ENCODE data around the gene TFAP2C. TPM values are rescaled to one million over a fixed set of nuclear protein-coding genes. Genes with fewer than 3 reads are reported as not detected.

The TFAP2C gene
- total and polyA plus RNA-seq, 10 of the 15 experiments (the other 5 are each of a cell fraction or from before 2014, with no cell fraction given), result 0.49 TPM; not detected in 9

- intact Hi-C loops (cut with micrococcal nuclease; ENCODE audit: unreplicated experiment) (no loop called here), in situ Hi-C loops (cut with MboI) (no loop called here)
- no peaks in the 10 kb centered on the region for H3K4me1 ChIP-seq (ENCODE audit: control insufficient read depth, insufficient read depth, low read length)
- no peak for DNase-seq (ENCODE audit: low read depth, low spot score)
- ATAC-seq, result no peak
- 57% methylated on average over 9 of the region's 9 CpGs for WGBS (ENCODE audit: insufficient coverage, insufficient replicate concordance, low lambda C conversion rate, missing lambda C conversion rate)
- no peaks in the 10 kb centered on the region for H3K9me3 ChIP-seq (replicated peaks; ENCODE audit: control insufficient read depth, insufficient read depth, low read length)
- H3K36me3 ChIP-seq (ENCODE audit: control insufficient read depth in 2 of 2, insufficient read depth in 2 of 2, low read length in 1 of 2), result no peaks in the 10 kb centered on the region
- ChIA-PET SMC1A (ENCODE audit: uncharacterized antibody, unreplicated experiment) (no interaction called here), RAD21 (ENCODE audit: unreplicated experiment) (no interaction called here), CTCF (no interaction called here), POLR2A (no interaction called here)
- no TSS peak for BruUV-seq (replicated peaks)
- FAIRE-seq, result no peak
- H3K4me2 ChIP-seq (ENCODE audit: control insufficient read depth, insufficient read depth), result no peak overlapping the region
- TF ChIP-seq STAT3 (IDR thresholded peaks at IDR 0.05; ENCODE audit: low read depth, low read length) (no peak), SRF (IDR thresholded peaks at IDR 0.05; ENCODE audit: low read depth in 2 of 2, low read length in 2 of 2) (no peak), IKZF2 (IDR thresholded peaks at IDR 0.05) (no peak), RAD51 (IDR thresholded peaks at IDR 0.05) (no peak), SMAD5 (IDR thresholded peaks at IDR 0.05; ENCODE audit: low read depth) (no peak), SUZ12 (IDR thresholded peaks at IDR 0.05; ENCODE audit: unreplicated experiment) (no peak), NR2C1 (IDR thresholded peaks at IDR 0.05) (no peak), JUND (IDR thresholded peaks at IDR 0.05; ENCODE audit: low read depth, low read length) (no peak), BRCA1 (IDR thresholded peaks at IDR 0.05; ENCODE audit: low read depth, low read length) (no peak), NFYA (IDR thresholded peaks at IDR 0.05; ENCODE audit: borderline replicate concordance, low read depth, low read length) (no peak), FOS (IDR thresholded peaks at IDR 0.05; ENCODE audit: borderline replicate concordance, extremely low read depth, insufficient read length) (no peak), BMI1 (IDR thresholded peaks at IDR 0.05; ENCODE audit: borderline replicate concordance) (no peak), GABPA (IDR thresholded peaks at IDR 0.05; ENCODE audit: low read depth) (no peak), NBN (IDR thresholded peaks at IDR 0.05) (no peak)
- TF ChIP-seq, protein P1, sequence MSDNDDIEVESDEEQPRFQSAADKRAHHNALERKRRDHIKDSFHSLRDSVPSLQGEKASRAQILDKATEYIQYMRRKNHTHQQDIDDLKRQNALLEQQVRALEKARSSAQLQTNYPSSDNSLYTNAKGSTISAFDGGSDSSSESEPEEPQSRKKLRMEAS (IDR thresholded peaks at IDR 0.05; ENCODE audit: low read depth, low read length), result no peak
- TF ChIP-seq, protein P2, sequence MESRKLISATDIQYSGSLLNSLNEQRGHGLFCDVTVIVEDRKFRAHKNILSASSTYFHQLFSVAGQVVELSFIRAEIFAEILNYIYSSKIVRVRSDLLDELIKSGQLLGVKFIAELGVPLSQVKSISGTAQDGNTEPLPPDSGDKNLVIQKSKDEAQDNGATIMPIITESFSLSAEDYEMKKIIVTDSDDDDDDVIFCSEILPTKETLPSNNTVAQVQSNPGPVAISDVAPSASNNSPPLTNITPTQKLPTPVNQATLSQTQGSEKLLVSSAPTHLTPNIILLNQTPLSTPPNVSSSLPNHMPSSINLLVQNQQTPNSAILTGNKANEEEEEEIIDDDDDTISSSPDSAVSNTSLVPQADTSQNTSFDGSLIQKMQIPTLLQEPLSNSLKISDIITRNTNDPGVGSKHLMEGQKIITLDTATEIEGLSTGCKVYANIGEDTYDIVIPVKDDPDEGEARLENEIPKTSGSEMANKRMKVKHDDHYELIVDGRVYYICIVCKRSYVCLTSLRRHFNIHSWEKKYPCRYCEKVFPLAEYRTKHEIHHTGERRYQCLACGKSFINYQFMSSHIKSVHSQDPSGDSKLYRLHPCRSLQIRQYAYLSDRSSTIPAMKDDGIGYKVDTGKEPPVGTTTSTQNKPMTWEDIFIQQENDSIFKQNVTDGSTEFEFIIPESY (IDR thresholded peaks at IDR 0.05), result no peak
- no peaks in the 10 kb centered on the region for H3K79me2 ChIP-seq (ENCODE audit: control insufficient read depth, insufficient read depth, low read length)
- no peaks in the 10 kb centered on the region for H4K20me1 ChIP-seq (ENCODE audit: control insufficient read depth, insufficient read depth)
- H2AFZ ChIP-seq (ENCODE audit: control insufficient read depth, low read depth, low read length), result no peak overlapping the region
- H3K27ac ChIP-seq (ENCODE audit: control insufficient read depth, insufficient read depth), result no peak overlapping the region
- H3K9ac ChIP-seq (ENCODE audit: control insufficient read depth, insufficient read depth, low read length), result no peak overlapping the region
- no peaks in the 10 kb centered on the region for H3K27me3 ChIP-seq (replicated peaks in 1 of 2; ENCODE audit: control insufficient read depth in 2 of 2, insufficient read depth in 2 of 2, low read length in 1 of 2)
- H3K4me3 ChIP-seq, result no peak overlapping the region
Observed at GRCh38 chr20:56663660-56664059, 34.6 kb downstream of the TFAP2C start.

Measured in GM12878 (cell line).